ENCODE data around the gene GNPTAB. TPM values are rescaled to one million over a fixed set of nuclear protein-coding genes. Genes with fewer than 3 reads are reported as not detected.

Gene GNPTAB
- total RNA-seq, 2 donors from 2014 or later, result 27.8 to 30.5 TPM

DNA sequence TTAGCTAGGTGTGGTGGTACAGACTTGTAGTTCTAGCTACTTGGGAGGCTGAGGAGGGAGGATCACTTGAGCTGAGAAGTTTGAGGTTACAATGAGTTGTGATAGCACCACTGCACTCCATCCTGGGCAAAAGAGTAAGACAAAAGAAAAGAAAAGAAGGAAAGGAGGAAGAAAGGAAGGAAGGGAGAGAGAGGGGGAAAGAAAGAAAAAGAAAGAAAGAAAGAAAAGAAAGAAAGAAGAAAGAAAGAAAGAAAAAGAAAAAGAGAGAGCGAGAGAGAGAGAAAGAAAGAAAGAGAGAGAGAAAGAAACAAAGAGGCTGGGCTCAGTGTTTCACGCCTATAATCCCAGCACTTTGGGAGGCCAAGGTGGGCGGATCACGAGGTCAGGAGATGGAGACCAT, 10.3 kb upstream of the GNPTAB start:
- 88% methylated on average over 4 of the region's 4 CpGs; no CpG with 5 or more reads in 1 of the 2 experiments for WGBS, 2 experiments (ENCODE audit: insufficient coverage in 1 of 2, insufficient read length in 1 of 2)
- no peak for DNase-seq
- no peak overlapping the region for H3K9ac ChIP-seq (ENCODE audit: extremely low read depth, low read length, poor library complexity, severe bottlenecking)
- no peak overlapping the region for H3K4me3 ChIP-seq (ENCODE audit: low read length)
- Mint-ChIP-seq H3K9me3 (no peaks in the 10 kb centered on the region), H3K27me3 (ENCODE audit: insufficient read depth) (no peaks in the 10 kb centered on the region), H3K36me3 (ENCODE audit: low read depth) (no peaks in the 10 kb centered on the region), H3K4me1 (no peaks in the 10 kb centered on the region), H3K4me3 (no peak overlapping the region), H3K27ac (no peak overlapping the region)
- H3K27me3 ChIP-seq (ENCODE audit: control insufficient read depth, insufficient read depth, low read length, poor library complexity, severe bottlenecking), result no peaks in the 10 kb centered on the region
- H3K9me3 ChIP-seq (ENCODE audit: control insufficient read depth, low read length), result no peaks in the 10 kb centered on the region
- no peak overlapping the region for H3K27ac ChIP-seq (ENCODE audit: low read depth, low read length)
- TF ChIP-seq, protein P1, sequence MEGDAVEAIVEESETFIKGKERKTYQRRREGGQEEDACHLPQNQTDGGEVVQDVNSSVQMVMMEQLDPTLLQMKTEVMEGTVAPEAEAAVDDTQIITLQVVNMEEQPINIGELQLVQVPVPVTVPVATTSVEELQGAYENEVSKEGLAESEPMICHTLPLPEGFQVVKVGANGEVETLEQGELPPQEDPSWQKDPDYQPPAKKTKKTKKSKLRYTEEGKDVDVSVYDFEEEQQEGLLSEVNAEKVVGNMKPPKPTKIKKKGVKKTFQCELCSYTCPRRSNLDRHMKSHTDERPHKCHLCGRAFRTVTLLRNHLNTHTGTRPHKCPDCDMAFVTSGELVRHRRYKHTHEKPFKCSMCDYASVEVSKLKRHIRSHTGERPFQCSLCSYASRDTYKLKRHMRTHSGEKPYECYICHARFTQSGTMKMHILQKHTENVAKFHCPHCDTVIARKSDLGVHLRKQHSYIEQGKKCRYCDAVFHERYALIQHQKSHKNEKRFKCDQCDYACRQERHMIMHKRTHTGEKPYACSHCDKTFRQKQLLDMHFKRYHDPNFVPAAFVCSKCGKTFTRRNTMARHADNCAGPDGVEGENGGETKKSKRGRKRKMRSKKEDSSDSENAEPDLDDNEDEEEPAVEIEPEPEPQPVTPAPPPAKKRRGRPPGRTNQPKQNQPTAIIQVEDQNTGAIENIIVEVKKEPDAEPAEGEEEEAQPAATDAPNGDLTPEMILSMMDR (conservative IDR thresholded peaks at IDR 0.05), result no peak
- H3K36me3 ChIP-seq (ENCODE audit: control insufficient read depth, insufficient read depth, low read length), result no peaks in the 10 kb centered on the region
- H3K4me1 ChIP-seq (ENCODE audit: control insufficient read depth, insufficient read depth, low read length), result no peaks in the 10 kb centered on the region

DNA sequence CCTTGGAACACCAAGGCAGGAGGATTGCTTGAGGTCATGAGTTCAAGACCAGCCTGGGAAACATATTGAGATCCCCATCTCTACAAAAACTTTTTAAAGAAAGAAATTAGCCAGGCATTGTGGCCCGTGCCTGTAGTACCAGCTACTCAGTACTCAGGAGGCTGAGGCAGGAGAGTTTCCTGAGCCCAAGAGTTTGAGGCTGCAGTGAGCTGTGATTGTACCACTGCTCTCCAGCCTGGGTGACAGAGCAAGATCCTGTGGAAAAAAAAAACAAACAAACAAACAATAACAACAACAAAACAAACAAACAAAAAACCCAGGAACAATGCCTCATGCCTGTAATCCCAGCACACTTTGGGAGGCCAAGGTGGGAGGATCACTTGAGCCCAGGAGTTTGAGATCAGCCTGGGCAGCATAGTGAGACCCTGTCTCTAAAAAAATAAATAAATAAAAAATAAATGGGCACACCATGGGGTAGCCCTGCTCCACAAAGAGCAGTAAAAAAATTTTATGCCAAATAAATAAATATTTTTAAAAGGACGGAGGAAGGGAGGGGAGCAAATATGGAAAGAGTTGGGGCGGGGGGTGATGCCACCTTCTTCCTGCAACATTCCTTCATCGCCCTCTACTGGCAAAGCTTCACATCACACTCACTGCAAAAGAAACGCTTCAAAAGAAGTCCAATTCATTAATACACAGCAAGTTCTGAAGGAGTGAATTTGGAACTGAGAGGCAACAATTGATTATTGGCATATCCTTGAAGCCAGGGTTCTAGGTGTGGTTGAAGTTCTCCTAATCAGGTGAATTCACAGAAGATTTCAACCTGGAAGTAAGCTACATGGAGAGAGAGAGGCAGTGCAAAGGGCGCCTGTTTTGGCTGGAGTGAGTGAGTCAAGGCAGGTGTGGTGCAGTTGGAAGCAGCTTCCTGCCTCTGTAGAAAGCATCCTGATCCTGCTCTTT, 8.8 kb upstream of the GNPTAB start:
- Mint-ChIP-seq H3K27me3 (ENCODE audit: insufficient read depth) (no peaks in the 10 kb centered on the region), H3K27ac (no peak overlapping the region), H3K4me1 (no peaks in the 10 kb centered on the region), H3K9me3 (no peaks in the 10 kb centered on the region), H3K36me3 (ENCODE audit: low read depth) (no peaks in the 10 kb centered on the region), H3K4me3 (no peak overlapping the region)
- Histone ChIP-seq H3K9me3 (ENCODE audit: control insufficient read depth, low read length) (no peaks in the 10 kb centered on the region), H3K9ac (ENCODE audit: extremely low read depth, low read length, poor library complexity, severe bottlenecking) (no peak overlapping the region), H3K4me1 (ENCODE audit: control insufficient read depth, insufficient read depth, low read length) (no peaks in the 10 kb centered on the region), H3K4me3 (ENCODE audit: low read length) (no peak overlapping the region), H3K36me3 (ENCODE audit: control insufficient read depth, insufficient read depth, low read length) (no peaks in the 10 kb centered on the region), H3K27ac (ENCODE audit: low read depth, low read length) (no peak overlapping the region), H3K27me3 (ENCODE audit: control insufficient read depth, insufficient read depth, low read length, poor library complexity, severe bottlenecking) (no peaks in the 10 kb centered on the region)
- TF ChIP-seq, protein P1 (conservative IDR thresholded peaks at IDR 0.05), result peak; percentile 93
- WGBS, 2 experiments (ENCODE audit: insufficient coverage in 1 of 2, insufficient read length in 1 of 2), result 47 to 96% methylated on average over 2 to 4 of the region's 6 CpGs
- peak; percentile 91 for DNase-seq

DNA sequence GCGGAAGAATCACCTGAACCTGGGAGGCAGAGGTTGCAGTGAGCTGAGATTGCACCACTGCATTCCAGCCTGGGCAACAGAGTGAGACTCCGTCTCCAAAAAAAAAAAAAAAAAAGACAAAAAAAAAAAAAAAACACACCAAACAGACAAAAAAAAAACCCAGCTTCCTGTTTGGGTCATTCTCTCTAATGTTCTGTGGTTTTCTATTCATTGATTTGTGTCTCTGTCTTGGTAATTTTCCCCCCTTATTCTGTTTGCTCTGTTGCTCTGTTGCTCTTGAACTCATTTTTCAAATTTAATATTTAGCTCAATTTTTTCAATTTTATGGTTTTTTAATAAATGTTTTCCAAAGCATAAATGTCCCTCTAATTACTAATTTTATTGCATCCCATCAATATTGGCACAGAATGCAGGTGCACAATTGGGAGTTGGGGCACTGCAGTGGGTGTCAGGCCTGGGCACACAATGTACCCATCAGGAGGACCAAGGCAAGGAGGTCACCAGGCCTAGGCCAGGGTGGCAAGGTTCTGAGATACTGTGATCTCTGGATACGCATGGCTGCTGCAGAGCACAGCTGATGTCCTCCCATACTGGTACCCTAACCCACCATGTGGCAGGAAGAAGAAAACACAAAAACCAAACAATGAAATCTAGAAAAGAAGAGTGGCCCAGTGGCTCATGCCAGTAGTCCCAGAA, 8.0 kb upstream of the GNPTAB start:
- no peaks in the 10 kb centered on the region for H3K4me1 Mint-ChIP-seq
- H3K4me3 Mint-ChIP-seq, result no peak overlapping the region
- Histone ChIP-seq H3K9me3 (ENCODE audit: control insufficient read depth, low read length) (no peaks in the 10 kb centered on the region), H3K4me3 (ENCODE audit: low read length) (no peak overlapping the region), H3K27me3 (ENCODE audit: control insufficient read depth, insufficient read depth, low read length, poor library complexity, severe bottlenecking) (no peaks in the 10 kb centered on the region), H3K27ac (ENCODE audit: low read depth, low read length) (no peak overlapping the region), H3K9ac (ENCODE audit: extremely low read depth, low read length, poor library complexity, severe bottlenecking) (no peak overlapping the region), H3K36me3 (ENCODE audit: control insufficient read depth, insufficient read depth, low read length) (no peaks in the 10 kb centered on the region), H3K4me1 (ENCODE audit: control insufficient read depth, insufficient read depth, low read length) (no peaks in the 10 kb centered on the region)
- TF ChIP-seq, protein P1 (conservative IDR thresholded peaks at IDR 0.05), result no peak
- no peak for DNase-seq
- H3K27ac Mint-ChIP-seq, result no peak overlapping the region
- H3K9me3 Mint-ChIP-seq, result no peaks in the 10 kb centered on the region
- H3K36me3 Mint-ChIP-seq (ENCODE audit: low read depth), result no peaks in the 10 kb centered on the region
- WGBS, 2 experiments (ENCODE audit: insufficient coverage in 1 of 2, insufficient read length in 1 of 2), result 94 to 100% methylated on average over 1 to 2 of the region's 3 CpGs
- H3K27me3 Mint-ChIP-seq (ENCODE audit: insufficient read depth), result no peaks in the 10 kb centered on the region

All from endodermal cell (in vitro differentiated cells).